ENCODE measurements around the gene CLP1.

Gene CLP1

DNA sequence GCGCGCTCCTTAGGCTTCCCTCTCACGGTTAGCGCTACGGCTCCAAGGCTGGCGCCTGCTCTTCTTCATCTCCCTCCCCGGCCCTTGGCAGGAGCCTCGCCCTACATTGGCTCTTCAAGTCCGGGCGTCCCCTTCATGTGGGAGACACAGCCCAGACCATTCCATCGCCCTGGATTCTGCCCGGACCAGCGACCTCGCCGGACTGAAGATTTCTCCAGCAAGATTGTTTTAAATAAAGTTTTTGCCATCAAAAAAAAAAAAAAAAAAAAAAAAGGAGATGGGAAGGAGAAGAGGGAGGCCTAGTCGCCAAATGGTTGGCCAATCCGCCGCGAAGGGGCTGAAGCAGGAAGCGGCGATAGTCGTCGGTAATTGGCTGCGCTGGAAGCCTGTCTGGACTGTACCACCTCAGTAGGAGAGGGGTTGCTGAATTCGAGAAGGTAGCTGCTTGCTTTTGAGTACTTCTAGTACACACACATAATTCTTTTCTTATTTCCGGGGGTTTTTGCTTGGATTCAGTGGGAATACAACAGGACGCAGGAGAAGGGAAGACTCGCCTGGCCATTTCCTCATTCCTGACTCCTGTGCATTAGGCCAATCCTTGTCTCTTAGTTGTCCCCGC is 9.7 kb downstream of the CLP1 start:
- TF ChIP-seq ZFX (IDR thresholded peaks at IDR 0.05; ENCODE audit: borderline replicate concordance): no peak
- TF ChIP-seq, protein P1, sequence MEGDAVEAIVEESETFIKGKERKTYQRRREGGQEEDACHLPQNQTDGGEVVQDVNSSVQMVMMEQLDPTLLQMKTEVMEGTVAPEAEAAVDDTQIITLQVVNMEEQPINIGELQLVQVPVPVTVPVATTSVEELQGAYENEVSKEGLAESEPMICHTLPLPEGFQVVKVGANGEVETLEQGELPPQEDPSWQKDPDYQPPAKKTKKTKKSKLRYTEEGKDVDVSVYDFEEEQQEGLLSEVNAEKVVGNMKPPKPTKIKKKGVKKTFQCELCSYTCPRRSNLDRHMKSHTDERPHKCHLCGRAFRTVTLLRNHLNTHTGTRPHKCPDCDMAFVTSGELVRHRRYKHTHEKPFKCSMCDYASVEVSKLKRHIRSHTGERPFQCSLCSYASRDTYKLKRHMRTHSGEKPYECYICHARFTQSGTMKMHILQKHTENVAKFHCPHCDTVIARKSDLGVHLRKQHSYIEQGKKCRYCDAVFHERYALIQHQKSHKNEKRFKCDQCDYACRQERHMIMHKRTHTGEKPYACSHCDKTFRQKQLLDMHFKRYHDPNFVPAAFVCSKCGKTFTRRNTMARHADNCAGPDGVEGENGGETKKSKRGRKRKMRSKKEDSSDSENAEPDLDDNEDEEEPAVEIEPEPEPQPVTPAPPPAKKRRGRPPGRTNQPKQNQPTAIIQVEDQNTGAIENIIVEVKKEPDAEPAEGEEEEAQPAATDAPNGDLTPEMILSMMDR (IDR thresholded peaks at IDR 0.05): no peak
- H3K27ac ChIP-seq: peak overlapping the region; percentile 98

DNA sequence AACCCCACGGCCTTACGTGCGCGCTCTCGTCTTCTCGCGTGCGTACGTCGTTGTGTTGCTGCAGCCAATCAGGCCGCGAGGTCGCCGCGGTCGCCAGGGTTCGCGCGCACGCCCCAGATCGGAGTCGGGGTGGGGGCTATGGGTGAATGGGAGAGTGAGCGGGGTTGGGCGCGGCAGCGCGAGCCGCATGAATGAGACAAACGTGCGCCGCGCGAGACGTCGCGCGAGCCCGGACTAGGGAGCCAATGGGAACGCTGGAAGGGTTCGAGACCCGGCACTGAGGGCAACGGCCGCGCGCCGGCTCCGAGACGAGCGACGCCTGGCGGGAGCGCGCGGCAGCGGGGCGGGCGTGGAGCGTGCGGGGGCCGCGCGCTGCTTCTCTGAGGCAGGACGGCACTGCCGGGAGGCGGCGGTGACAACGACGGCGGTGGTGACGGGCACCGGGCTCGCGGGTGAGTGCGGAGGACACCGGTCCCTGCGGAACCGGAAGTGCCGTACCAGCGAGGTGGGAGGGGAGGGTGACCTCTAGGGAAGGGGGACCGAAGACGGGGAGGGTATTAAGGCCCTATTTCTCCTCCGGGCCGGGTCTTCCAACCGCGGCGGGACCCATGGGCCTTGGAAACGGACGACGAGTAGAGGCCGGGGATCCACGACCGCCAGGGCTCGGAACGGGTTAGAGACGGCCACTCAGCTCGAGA is 10.3 kb downstream of the CLP1 start, which contains the start of gene ZDHHC5:
Gene ZDHHC5 (plus strand): TSS at position 379 of the 698 bp plus-strand sequence. CDS start 4,977 bp downstream, outside the sequence.
- TF ChIP-seq ZFX (IDR thresholded peaks at IDR 0.05; ENCODE audit: borderline replicate concordance): no peak
- TF ChIP-seq, protein P1 (IDR thresholded peaks at IDR 0.05): peak; percentile 56
- H3K27ac ChIP-seq: peak within 1 kb of the TSS; percentile 98

DNA sequence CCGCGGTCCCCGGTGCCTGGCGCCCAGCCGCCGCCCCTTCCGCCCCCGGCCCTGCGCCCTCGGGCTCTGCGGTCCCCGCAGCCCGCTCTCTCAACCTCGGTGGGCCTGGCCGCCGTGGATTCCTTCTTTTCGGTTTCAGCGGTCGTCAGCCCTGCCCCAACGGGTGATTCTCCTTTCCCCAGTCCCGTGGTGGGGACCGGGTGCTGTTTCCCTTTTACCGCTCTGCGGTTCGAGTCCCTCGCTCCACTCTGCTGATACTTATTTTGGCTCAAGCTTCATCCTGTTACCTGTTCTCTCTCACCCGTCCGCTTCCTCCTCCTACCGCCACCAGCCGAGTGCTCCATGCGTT is 10.8 kb downstream of the CLP1 start:
- peak overlapping the region; percentile 98 for H3K27ac ChIP-seq
- TF ChIP-seq, protein P1 (IDR thresholded peaks at IDR 0.05): no peak
- TF ChIP-seq ZFX (IDR thresholded peaks at IDR 0.05; ENCODE audit: borderline replicate concordance): no peak

DNA sequence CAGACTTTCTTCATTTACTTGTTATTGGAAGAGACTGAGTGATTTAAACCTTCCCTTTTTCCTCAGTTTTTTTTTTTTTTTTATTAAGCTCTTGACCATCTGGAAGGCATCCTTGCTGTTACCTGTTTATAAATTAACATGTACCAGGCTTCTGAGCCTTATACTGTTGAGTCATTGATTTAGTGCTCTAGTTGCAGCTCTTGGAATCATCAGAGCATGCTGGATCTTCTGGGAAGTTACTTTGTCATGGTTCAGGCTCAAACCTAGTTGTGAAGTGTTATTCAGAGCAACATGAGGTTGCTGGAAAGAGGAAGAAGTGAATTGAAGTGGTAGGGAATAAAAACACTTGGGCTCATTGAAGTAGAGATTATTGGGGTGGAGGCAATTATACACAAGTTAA is 16.7 kb downstream of the CLP1 start:
- TF ChIP-seq, protein P1 (IDR thresholded peaks at IDR 0.05): no peak
- no peak for TF ChIP-seq ZFX (IDR thresholded peaks at IDR 0.05; ENCODE audit: borderline replicate concordance)
- peak overlapping the region; percentile 26; the same call in 1 of the 2 replicates for H3K27ac ChIP-seq

DNA sequence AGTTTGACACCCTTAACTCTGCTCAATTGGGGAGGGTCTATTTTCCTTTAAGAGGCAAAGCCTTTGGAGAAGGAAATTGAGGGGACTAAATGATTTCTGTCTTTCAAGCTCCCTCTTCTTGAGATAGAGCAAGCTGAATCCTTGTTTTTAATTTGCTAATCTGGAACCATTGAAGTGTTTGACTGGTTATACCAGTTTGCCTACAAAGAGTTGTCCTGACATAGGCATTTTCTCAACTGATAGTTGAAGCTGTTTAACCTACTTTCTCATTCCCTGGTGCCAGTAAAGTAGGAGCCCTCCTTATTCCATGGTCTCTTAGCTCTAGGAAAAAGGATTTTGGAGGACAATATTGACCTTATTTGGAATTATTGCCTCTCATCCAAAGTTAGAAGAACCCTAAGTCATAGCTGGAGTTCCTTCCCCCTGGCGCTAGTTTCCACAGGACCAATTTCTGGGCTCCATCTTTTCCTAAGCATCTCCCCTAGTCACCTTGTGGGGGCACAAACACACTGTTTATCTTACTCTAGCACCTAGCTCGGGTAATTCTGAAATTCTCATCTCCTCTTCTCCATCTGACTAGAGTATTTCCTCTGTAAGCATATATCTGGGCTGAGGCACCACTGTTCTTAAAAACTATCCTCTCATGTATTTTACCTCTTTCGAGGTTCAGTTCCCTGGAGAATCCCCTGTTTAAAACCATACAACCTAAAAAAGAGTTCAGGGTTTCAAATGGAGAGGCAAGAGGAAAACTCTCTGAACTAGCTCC is 17.8 kb downstream of the CLP1 start:
- H3K27ac ChIP-seq: peak overlapping the region; percentile 26; the same call in 1 of the 2 replicates
- no peak for TF ChIP-seq ZFX (IDR thresholded peaks at IDR 0.05; ENCODE audit: borderline replicate concordance)
- TF ChIP-seq, protein P1 (IDR thresholded peaks at IDR 0.05): no peak

DNA sequence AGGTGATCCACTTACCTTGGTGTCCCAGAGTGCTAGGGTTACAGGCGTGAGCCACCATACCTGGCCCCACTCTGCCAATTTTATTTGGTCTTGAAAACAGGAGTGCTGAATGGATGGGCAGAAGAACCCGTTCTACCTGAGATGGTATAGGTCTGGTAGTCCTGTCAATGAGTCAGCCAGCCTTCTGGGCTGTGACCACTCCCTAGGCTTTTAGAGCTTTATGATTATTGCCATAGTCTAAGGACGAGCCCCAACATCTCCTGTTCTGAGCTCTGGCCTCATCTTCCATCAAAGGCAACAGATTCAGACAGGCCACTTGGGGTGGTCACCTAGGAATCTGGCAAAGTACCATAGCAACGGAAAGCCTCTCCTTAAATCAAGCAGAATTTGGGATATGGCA is 21.8 kb downstream of the CLP1 start:
- no peak for TF ChIP-seq ZFX (IDR thresholded peaks at IDR 0.05; ENCODE audit: borderline replicate concordance)
- TF ChIP-seq, protein P1 (IDR thresholded peaks at IDR 0.05): no peak
- no peak overlapping the region for H3K27ac ChIP-seq

DNA sequence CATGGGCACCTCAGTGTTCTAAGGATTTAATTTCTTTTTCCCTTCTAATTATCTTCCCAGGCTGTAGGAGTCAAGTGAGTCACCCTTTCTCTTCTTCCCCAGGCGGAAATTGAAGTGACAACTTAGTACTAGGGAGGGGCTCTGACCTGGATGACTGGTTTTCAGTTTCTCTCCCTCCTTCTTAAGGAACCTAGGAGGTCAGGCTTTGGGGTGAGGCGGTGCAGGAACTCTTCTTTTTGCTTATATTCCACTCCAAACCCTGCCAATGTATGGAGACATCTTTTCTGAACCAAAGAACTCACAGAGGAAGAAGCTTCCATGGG is 23.0 kb downstream of the CLP1 start:
- no peak overlapping the region for H3K27ac ChIP-seq
- TF ChIP-seq, protein P1 (IDR thresholded peaks at IDR 0.05): no peak
- no peak for TF ChIP-seq ZFX (IDR thresholded peaks at IDR 0.05; ENCODE audit: borderline replicate concordance)
